AG09309 (cell line): ENCODE results near the gene SPATS2.
"Not testable (repeated sequence)": the region's sequence is repeated elsewhere in the genome, so short reads cannot be mapped to it uniquely, and the experiment has no call there.

ENCODE experiments used
- DNase-seq: peaks from one replicate; pipeline ENCODE4 v3.0.0-alpha.2; 2010; ENCODE audit warnings: low read depth
- H3K4me3 ChIP-seq: 2 replicates; pipeline ENCODE4 v1.5.1; 2011; ENCODE audit warnings: mild to moderate bottlenecking, low read depth, low read length, moderate library complexity; ENCODE audit not compliant: control insufficient read depth
- CTCF ChIP-seq: IDR thresholded peaks from 2 replicates; pipeline ENCODE4 v1.5.1; 2011; ENCODE audit warnings: mild to moderate bottlenecking, low read depth, low read length, inconsistent platforms; ENCODE audit not compliant: insufficient read depth, control insufficient read depth; ENCODE audit errors: missing control alignments

Gene SPATS2

GRCh38 chr12:49503674-49504180 lies 136.5 kb downstream of the SPATS2 start:
- no peak for DNase-seq
- no peak overlapping the region for H3K4me3 ChIP-seq
- TF ChIP-seq CTCF = no peak

- no peak overlapping the region for H3K4me3 ChIP-seq
- no peak for DNase-seq
- no peak for TF ChIP-seq CTCF
Measured at GRCh38 chr12:49505672-49506071, 138.4 kb downstream of the SPATS2 start.

DNA sequence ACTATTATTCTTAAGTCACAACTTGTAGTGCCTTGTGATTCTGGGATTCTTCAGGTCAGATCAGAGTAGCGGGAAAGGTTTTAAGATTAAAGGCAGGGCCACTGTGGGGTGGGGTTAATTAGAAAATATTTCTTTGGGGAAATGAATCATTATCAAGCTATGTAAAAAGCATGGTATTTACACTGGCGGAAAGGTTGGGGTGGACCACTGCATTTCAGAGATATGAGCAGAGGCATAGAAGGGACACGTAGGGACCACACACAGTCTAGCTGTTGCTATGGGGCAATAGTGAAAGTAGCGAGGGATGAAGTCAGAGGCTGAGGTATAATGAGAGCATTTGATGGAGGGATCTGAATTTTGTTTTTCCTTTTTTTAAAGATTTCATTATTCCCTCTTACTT lies 139.9 kb downstream of the SPATS2 start:
- H3K4me3 ChIP-seq = no peak overlapping the region
- peak; percentile 67 for DNase-seq
- TF ChIP-seq CTCF = no peak

DNA sequence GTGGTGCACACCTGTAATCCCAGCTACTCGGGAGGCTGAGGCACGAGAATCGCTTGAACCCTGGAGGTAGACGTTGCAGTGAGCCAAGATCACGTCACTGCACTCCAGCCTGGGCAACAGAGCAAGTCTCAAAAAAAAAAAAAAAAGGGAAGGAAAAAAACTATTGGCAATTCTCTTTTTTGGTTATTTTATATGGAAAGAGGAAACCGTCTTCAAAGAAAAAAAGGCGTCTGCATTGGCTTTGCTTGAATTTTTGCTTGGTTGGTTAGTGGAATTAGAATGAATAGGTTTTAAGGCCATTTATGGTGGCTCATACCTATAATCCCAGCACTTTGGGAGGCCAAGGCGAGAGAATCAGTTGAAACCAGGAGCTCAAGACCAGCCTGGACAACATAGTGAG lies 142.4 kb downstream of the SPATS2 start:
- DNase-seq, H3K4me3 ChIP-seq: not testable (repeated sequence)

DNA sequence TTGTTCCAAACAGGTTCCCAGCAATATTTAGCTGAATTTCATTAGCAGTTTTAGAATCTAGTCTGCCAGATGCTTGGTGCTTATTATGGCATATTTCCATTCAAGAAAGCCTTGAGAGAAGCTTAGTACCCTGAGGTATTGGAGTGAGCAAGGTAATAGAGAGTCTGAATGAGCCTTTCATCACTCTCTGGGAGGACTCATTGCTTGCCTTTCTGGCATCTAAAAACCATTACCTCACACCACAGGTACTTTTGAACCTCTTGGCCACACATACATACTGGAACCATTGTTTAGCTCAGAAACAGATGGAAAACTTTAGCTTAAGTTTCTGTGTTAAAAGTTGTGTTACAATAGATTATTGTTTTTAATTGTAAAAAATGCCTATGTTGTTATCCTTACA lies 144.1 kb downstream of the SPATS2 start:
- H3K4me3 ChIP-seq = no peak overlapping the region
- no peak for DNase-seq
- no peak for TF ChIP-seq CTCF

GRCh38 chr12:49512546-49512945 lies 145.3 kb downstream of the SPATS2 start:
- TF ChIP-seq CTCF = no peak
- DNase-seq = no peak
- no peak overlapping the region for H3K4me3 ChIP-seq

DNA sequence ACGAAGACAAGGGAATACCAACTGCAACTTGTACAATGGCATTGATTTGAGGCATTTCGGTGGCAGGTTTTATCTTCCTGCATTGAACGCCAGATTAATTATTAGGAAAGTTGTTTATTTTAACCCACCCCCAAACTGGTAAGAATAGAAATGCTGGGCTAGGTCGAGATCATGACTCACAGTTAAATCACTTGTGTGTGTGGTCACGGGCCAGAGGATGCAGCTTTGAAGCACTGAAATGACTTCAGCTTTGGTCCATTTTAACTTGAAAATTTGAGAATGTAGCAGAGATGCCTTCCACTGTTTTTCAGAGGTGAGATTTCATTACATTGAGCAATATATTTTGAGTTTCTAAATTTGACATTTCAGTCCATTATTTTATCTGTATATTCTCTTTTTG lies 148.0 kb downstream of the SPATS2 start:
- peak; percentile 18 for DNase-seq
- no peak for TF ChIP-seq CTCF
- no peak overlapping the region for H3K4me3 ChIP-seq
